A549 (cell line): ENCODE measurements around the gene ZIM2. TPM values are rescaled to one million over a fixed set of nuclear protein-coding genes. Genes with fewer than 3 reads are reported as not detected.

Experiments
- ATAC-seq, 2 experiments: fragments of 200-7000 bp in 1 of 2; fragments of >200 bp in 1 of 2; cut with Nextera tagmentation in 1 of 2; cut with Tn5 transposase in 1 of 2; 3 replicates each; pipeline versions ENCODE4 v1.8.0 to v1.9.1; 2018 to 2020; ENCODE audit warnings: mild to moderate bottlenecking in 1 of 2, moderate library complexity in 1 of 2
- CTCF ChIA-PET: fragments of 300-600 bp; sonication (Branson Sonifier 250); formaldehyde crosslinking; extraction: SDS; loops from one replicate; lab custom pipeline; 2021; ENCODE audit warnings: antibody characterized with exemption, inconsistent platforms; lab: Yijun Ruan, JAX
- POLR2A ChIA-PET: fragments of 350-600 bp; formaldehyde crosslinking; extraction: SDS; loops from one replicate; lab custom pipeline; 2021; ENCODE audit warnings: antibody characterized with exemption, inconsistent platforms; lab: Yijun Ruan, JAX
- DNase-seq, 2 experiments: peaks; one replicate each; pipeline versions ENCODE4 v3.0.0 to v3.0.0-alpha.2; 2011 to 2016; ENCODE audit warnings: low read depth in 1 of 2, low spot score in 1 of 2
- FAIRE-seq: peaks from 2 replicates; lab custom pipeline; 2011; peaks lifted over from hg19 to GRCh38; lab: Jason Lieb, UNC
- H3K27ac ChIP-seq, 2 experiments: fragments of >200 bp; sonication (Bioruptor Twin); formaldehyde crosslinking; 3 replicates each; pipeline ENCODE4 v1.5.1; 2016 to 2017
- H3K4me1 ChIP-seq: fragments of >200 bp; sonication (Bioruptor Twin); formaldehyde crosslinking; 3 replicates; pipeline ENCODE4 v1.6.1; 2016
- H3K4me2 ChIP-seq: fragments of >200 bp; sonication (Bioruptor Twin); formaldehyde crosslinking; 3 replicates; pipeline ENCODE4 v1.6.1; 2016
- H3K4me3 ChIP-seq: fragments of >200 bp; sonication (Bioruptor Twin); formaldehyde crosslinking; 3 replicates; pipeline ENCODE4 v1.5.1; 2016
- H3K9me3 ChIP-seq: fragments of >200 bp; sonication (Bioruptor Twin); formaldehyde crosslinking; 3 replicates; pipeline ENCODE4 v1.6.1; 2016
- ATOH8 ChIP-seq: fragments of 250-450 bp; sonication (Bioruptor Pico); IDR thresholded peaks from 2 replicates; pipeline ENCODE4 v1.5.0; 2020; ENCODE audit warnings: low read depth, mild to moderate bottlenecking, moderate library complexity
- CHD2 ChIP-seq: fragments of 150-350 bp; IDR thresholded peaks from 2 replicates; pipeline ENCODE4 v1.6.1; 2014; ENCODE audit warnings: low read length; ENCODE audit not compliant: partially characterized antibody
- CHD4 ChIP-seq: fragments of 200-600 bp; sonication (generic); IDR thresholded peaks from 2 replicates; pipeline ENCODE4 v1.6.1; 2016; ENCODE audit warnings: antibody characterized with exemption, mild to moderate bottlenecking, borderline replicate concordance
- EP300 ChIP-seq, 2 experiments: fragments of >200 bp; sonication (Bioruptor Twin); formaldehyde crosslinking; IDR thresholded peaks; 2 replicates in 1 of 2; 3 replicates in 1 of 2; pipeline ENCODE4 v1.6.1; 2016 to 2017
- FOSB ChIP-seq: fragments of 250-450 bp; sonication (Bioruptor Pico); IDR thresholded peaks from 2 replicates; pipeline ENCODE4 v1.5.0; 2020; ENCODE audit warnings: mild to moderate bottlenecking, moderate library complexity
- FOSL2 ChIP-seq, 2 experiments: fragments of 450-650 bp in 1 of 2; fragments of >200 bp in 1 of 2; sonication (Bioruptor Twin) in 1 of 2; formaldehyde crosslinking; IDR thresholded peaks; 2 replicates each; pipeline versions ENCODE4 v1.5.0 to v1.6.1; 2016 to 2020; ENCODE audit warnings: mild to moderate bottlenecking in 1 of 2, moderate library complexity in 1 of 2
- FOXS1 ChIP-seq: fragments of 250-450 bp; sonication (Bioruptor Pico); IDR thresholded peaks from 2 replicates; pipeline ENCODE4 v1.5.0; 2020; ENCODE audit warnings: mild to moderate bottlenecking, moderate library complexity
- HEYL ChIP-seq: fragments of 250-450 bp; sonication (Bioruptor Pico); IDR thresholded peaks from 2 replicates; pipeline ENCODE4 v1.8.0; 2021; ENCODE audit warnings: mild to moderate bottlenecking, moderate library complexity
- JUN ChIP-seq, 2 experiments: fragments of >200 bp; sonication (Bioruptor Twin); formaldehyde crosslinking; IDR thresholded peaks; 2 replicates in 1 of 2; 3 replicates in 1 of 2; pipeline ENCODE4 v1.6.1; 2016 to 2017
- JUNB ChIP-seq: fragments of >200 bp; sonication (Bioruptor Twin); formaldehyde crosslinking; IDR thresholded peaks from 2 replicates; pipeline ENCODE4 v1.6.1; 2016
- MAFK ChIP-seq: fragments of 450-650 bp; IDR thresholded peaks from 2 replicates; pipeline ENCODE4 v1.6.1; 2014; ENCODE audit not compliant: partially characterized antibody
- NPAS2 ChIP-seq: fragments of 250-450 bp; sonication (Bioruptor Pico); IDR thresholded peaks from 2 replicates; pipeline ENCODE4 v1.8.0; 2022; ENCODE audit warnings: mild to moderate bottlenecking, moderate library complexity, borderline replicate concordance
- NR3C1 ChIP-seq: fragments of >200 bp; sonication (Bioruptor Twin); formaldehyde crosslinking; IDR thresholded peaks from 3 replicates; pipeline ENCODE4 v1.6.1; 2017
- POLR2A ChIP-seq: IDR thresholded peaks from 2 replicates; pipeline ENCODE4 v1.6.1; 2012; ENCODE audit warnings: mild to moderate bottlenecking, low read length
- POLR2AphosphoS2 ChIP-seq: conservative IDR thresholded peaks from 2 replicates; pipeline ENCODE4 v1.6.1; 2012; ENCODE audit warnings: low read length, improper control_type of control experiment, inconsistent platforms
- RARB ChIP-seq: fragments of 250-450 bp; sonication (Bioruptor Pico); IDR thresholded peaks from 2 replicates; pipeline ENCODE4 v1.8.0; 2021; ENCODE audit warnings: mild to moderate bottlenecking, moderate library complexity
- RFX5 ChIP-seq: fragments of 450-650 bp; IDR thresholded peaks from 2 replicates; pipeline ENCODE4 v1.7.1; 2014; ENCODE audit warnings: antibody characterized with exemption, mild to moderate bottlenecking, moderate library complexity
- TFCP2L1 ChIP-seq: fragments of 250-450 bp; sonication (Bioruptor Pico); IDR thresholded peaks from 2 replicates; pipeline ENCODE4 v1.5.0; 2021; ENCODE audit warnings: mild to moderate bottlenecking
- TP53 ChIP-seq: fragments of 250-450 bp; sonication (Bioruptor Pico); IDR thresholded peaks from 2 replicates; pipeline ENCODE4 v1.5.0; 2021; ENCODE audit warnings: mild to moderate bottlenecking, moderate library complexity
- ZFP36 ChIP-seq: fragments of 450-650 bp; IDR thresholded peaks from 2 replicates; pipeline ENCODE4 v1.6.1; 2014; ENCODE audit warnings: borderline replicate concordance; ENCODE audit not compliant: partially characterized antibody
- ZSCAN20 ChIP-seq: fragments of 250-450 bp; sonication (Bioruptor Pico); IDR thresholded peaks from 2 replicates; pipeline ENCODE4 v1.8.0; 2022; ENCODE audit warnings: mild to moderate bottlenecking, moderate library complexity
- WGBS: methylation state at CpG from one replicate; pipeline ENCODE4 v1.1.6; 2017; ENCODE audit errors: missing lambda C conversion rate; 5-methylcytosine and 5-hydroxymethylcytosine counted together
- polyA plus RNA-seq, 4 experiments: library from polyadenylated mRNA; depleted of rRNA in 3 of 4; stranded (reverse); fragments of >200 nt; fragmentation: RNase III in 1 of 4; extraction: RNeasy Plus Mini Kit Qiagen cat#74134 plus additional on column Dnase treatment in 1 of 4; gene quantifications; 2 replicates in 3 of 4; 3 replicates in 1 of 4; pipeline ENCODE4 v1.2.3, GENCODE V29; 2011 to 2017
- TF ChIP-seq, protein P1 (sequence below): fragments of 450-650 bp; IDR thresholded peaks from 2 replicates; pipeline ENCODE4 v1.6.1; 2014; ENCODE audit warnings: antibody characterized with exemption
- TF ChIP-seq, protein P2 (sequence below): fragments of >200 bp; sonication (Bioruptor Twin); formaldehyde crosslinking; IDR thresholded peaks from 3 replicates; pipeline ENCODE4 v1.5.1; 2016
- TF ChIP-seq, protein P3 (sequence below): fragments of >200 bp; sonication (Bioruptor Twin); formaldehyde crosslinking; IDR thresholded peaks from 3 replicates; pipeline ENCODE4 v1.6.1; 2016

The ZIM2 gene
- polyA plus RNA-seq, 2 of the 4 experiments (the other 2 are of a cell fraction) = not detected

- no peaks in the 10 kb centered on the region for H3K4me1 ChIP-seq
- DNase-seq (no peak), ATAC-seq (no peak), FAIRE-seq (no peak)
- ChIA-PET CTCF (no interaction called here), POLR2A (no interaction called here)
- H3K9me3 ChIP-seq = peaks cover 74% of the 10 kb centered on the region
- no peak overlapping the region for H3K27ac ChIP-seq
- no peak overlapping the region for H3K4me2 ChIP-seq
- no peak for TF ChIP-seq JUN (IDR thresholded peaks at IDR 0.05)
- no peak for TF ChIP-seq HEYL (CRISPR knock-in tag)
- TF ChIP-seq ZFP36 = no peak
- TF ChIP-seq CHD4 = no peak
- no peak for TF ChIP-seq POLR2A
- no peak for TF ChIP-seq FOSL2 (IDR thresholded peaks at IDR 0.05)
- no peak for TF ChIP-seq FOSL2 (CRISPR knock-in tag; IDR thresholded peaks at IDR 0.05)
- TF ChIP-seq ATOH8 (CRISPR knock-in tag) = no peak
- no peak for TF ChIP-seq CHD2
- no peak for TF ChIP-seq ZSCAN20 (CRISPR knock-in tag)
- H3K4me3 ChIP-seq = no peak overlapping the region
These were observed 5.1 kb downstream of the ZIM2 start for GRCh38 chr19:56835401-56835800.

DNA sequence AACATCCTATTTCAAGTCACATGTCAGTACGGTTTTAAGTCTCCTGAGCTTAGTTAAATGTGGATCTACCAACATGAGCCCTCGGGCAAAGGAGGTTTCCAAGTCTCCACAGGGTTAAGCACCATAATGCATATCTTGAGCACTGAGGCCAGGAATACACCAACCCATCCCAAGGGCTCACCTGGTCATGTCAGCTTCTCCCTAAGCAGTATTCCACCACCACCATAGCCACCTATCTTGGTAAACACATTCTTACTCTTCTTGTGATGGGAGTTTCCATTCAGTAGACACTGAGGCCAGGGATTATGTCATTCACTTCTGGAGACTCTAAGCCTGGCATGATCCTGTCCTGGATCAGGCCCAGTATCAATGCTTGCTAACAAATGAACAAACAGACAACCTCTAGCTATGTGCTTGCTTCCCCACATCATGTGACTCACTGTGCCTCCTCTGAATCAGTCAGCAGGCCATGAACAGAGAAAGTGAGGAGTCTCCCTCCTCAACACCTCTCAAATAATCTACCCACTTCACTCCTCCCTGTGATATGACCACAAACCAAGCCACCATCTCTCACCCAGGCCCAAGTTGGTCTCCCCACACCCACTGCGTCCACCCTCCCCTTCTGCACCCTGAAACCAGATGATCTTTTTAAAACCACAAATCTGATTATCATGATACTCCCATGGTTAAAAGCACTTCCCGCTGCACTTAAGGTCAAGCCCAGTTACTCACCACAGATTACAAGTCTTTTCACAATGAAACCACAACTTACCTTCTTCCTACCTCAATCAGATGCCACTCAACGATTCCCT lies 5.8 kb downstream of the ZIM2 start:
- ChIA-PET POLR2A (no interaction called here), CTCF (no interaction called here)
- peaks cover 74% of the 10 kb centered on the region for H3K9me3 ChIP-seq
- DNase-seq = no peak
- TF ChIP-seq, protein P1, sequence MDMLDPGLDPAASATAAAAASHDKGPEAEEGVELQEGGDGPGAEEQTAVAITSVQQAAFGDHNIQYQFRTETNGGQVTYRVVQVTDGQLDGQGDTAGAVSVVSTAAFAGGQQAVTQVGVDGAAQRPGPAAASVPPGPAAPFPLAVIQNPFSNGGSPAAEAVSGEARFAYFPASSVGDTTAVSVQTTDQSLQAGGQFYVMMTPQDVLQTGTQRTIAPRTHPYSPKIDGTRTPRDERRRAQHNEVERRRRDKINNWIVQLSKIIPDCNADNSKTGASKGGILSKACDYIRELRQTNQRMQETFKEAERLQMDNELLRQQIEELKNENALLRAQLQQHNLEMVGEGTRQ = no peak
- TF ChIP-seq FOXS1 (CRISPR knock-in tag) (no peak), NR3C1 (no peak), FOSB (CRISPR knock-in tag) (no peak), TP53 (CRISPR knock-in tag) (no peak), CHD4 (no peak), RARB (CRISPR knock-in tag) (no peak), NPAS2 (no peak), POLR2AphosphoS2 (no peak), JUNB (no peak), RFX5 (no peak), CHD2 (no peak), MAFK (no peak), TFCP2L1 (no peak), EP300 (IDR thresholded peaks at IDR 0.05) (no peak)
- TF ChIP-seq, protein P2, sequence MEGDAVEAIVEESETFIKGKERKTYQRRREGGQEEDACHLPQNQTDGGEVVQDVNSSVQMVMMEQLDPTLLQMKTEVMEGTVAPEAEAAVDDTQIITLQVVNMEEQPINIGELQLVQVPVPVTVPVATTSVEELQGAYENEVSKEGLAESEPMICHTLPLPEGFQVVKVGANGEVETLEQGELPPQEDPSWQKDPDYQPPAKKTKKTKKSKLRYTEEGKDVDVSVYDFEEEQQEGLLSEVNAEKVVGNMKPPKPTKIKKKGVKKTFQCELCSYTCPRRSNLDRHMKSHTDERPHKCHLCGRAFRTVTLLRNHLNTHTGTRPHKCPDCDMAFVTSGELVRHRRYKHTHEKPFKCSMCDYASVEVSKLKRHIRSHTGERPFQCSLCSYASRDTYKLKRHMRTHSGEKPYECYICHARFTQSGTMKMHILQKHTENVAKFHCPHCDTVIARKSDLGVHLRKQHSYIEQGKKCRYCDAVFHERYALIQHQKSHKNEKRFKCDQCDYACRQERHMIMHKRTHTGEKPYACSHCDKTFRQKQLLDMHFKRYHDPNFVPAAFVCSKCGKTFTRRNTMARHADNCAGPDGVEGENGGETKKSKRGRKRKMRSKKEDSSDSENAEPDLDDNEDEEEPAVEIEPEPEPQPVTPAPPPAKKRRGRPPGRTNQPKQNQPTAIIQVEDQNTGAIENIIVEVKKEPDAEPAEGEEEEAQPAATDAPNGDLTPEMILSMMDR = no peak
- TF ChIP-seq, protein P3, sequence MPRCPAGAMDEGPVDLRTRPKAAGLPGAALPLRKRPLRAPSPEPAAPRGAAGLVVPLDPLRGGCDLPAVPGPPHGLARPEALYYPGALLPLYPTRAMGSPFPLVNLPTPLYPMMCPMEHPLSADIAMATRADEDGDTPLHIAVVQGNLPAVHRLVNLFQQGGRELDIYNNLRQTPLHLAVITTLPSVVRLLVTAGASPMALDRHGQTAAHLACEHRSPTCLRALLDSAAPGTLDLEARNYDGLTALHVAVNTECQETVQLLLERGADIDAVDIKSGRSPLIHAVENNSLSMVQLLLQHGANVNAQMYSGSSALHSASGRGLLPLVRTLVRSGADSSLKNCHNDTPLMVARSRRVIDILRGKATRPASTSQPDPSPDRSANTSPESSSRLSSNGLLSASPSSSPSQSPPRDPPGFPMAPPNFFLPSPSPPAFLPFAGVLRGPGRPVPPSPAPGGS = no peak
- H3K4me1 ChIP-seq = no peaks in the 10 kb centered on the region
- no peak overlapping the region for H3K27ac ChIP-seq
- no peak for ATAC-seq
- no peak for FAIRE-seq
- WGBS = 4% methylated on average over 5 of the region's 5 CpGs
- no peak overlapping the region for H3K4me3 ChIP-seq
- H3K4me2 ChIP-seq = no peak overlapping the region
